ENCODE data around the gene MARCHF2.
A peak's percentile ranks its signal among the peaks of the same experiment; 100 is the strongest.
"Not testable (repeated sequence)": the region's sequence is repeated elsewhere in the genome, so short reads cannot be mapped to it uniquely, and the experiment has no call there.

Gene MARCHF2

DNA sequence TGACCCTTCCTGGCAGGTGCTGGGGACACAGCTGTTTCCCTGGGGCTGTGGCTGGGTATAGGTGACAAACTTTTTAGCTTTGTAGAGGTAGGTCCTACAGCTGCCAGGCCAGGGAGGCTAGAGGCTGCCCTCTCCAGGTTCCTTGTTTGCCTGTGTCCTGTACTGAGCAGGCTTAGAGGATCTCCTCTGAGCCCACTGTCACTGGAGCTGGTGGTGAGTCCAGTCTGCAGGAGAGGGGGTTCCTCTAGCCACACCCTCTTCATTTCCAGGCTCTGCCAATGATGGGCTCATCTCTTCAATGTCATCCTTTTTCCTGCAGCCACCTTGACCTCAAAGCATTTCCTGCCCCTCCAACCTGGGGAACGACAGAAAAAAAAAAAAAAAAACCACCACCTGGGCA is 35.5 kb upstream of the MARCHF2 start:
- TF ChIP-seq MYC (IDR thresholded peaks at IDR 0.05; ENCODE audit: low read depth, low read length) = no peak
- TF ChIP-seq, protein P1, sequence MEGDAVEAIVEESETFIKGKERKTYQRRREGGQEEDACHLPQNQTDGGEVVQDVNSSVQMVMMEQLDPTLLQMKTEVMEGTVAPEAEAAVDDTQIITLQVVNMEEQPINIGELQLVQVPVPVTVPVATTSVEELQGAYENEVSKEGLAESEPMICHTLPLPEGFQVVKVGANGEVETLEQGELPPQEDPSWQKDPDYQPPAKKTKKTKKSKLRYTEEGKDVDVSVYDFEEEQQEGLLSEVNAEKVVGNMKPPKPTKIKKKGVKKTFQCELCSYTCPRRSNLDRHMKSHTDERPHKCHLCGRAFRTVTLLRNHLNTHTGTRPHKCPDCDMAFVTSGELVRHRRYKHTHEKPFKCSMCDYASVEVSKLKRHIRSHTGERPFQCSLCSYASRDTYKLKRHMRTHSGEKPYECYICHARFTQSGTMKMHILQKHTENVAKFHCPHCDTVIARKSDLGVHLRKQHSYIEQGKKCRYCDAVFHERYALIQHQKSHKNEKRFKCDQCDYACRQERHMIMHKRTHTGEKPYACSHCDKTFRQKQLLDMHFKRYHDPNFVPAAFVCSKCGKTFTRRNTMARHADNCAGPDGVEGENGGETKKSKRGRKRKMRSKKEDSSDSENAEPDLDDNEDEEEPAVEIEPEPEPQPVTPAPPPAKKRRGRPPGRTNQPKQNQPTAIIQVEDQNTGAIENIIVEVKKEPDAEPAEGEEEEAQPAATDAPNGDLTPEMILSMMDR (IDR thresholded peaks at IDR 0.05; ENCODE audit: low read depth, low read length) = no peak
- no peak for TF ChIP-seq POLR2A (IDR thresholded peaks at IDR 0.05; ENCODE audit: extremely low read depth, insufficient read length)
- TF ChIP-seq, protein P2, sequence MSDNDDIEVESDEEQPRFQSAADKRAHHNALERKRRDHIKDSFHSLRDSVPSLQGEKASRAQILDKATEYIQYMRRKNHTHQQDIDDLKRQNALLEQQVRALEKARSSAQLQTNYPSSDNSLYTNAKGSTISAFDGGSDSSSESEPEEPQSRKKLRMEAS (IDR thresholded peaks at IDR 0.05; ENCODE audit: low read depth, low read length) = no peak
- no peak for DNase-seq (ENCODE audit: low read depth)
- no peak overlapping the region for H3K4me3 ChIP-seq (ENCODE audit: low read depth, low read length)

DNA sequence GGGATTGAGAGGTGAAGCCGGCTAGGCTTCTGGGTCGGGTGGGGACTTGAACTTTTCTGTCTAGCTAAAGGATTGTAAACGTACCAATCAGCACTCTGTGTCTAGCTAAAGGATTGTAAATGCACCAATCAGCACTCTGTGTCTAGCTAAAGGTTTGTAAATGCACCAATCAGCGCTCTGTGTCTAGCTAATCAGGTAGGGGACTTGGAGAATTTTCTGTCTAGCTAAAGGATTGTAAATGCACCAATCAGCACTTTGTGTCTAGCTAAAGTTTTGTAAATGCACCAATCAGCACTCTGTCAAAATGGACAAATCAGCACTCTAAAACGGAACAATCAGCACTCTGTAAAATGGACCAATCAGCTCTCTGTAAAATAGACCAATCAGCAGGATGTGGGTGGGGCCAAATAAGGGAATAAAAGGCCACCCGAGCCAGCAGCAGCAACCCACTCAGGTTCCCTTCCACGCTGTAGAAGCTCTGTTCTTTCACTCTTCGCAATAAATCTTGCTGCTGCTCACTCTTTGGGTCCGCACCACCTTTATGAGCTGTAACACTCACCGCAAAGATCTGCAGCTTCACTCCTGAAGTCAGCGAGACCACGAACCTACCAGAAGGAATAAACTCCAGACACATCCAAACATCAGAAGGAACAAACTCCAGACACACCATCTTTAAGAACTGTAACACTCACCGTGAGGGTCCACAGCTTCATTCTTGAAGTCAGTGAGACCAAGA is 33.8 kb upstream of the MARCHF2 start:
- not testable (repeated sequence) for H3K4me3 ChIP-seq (ENCODE audit: low read depth, low read length); DNase-seq (ENCODE audit: low read depth)

DNA sequence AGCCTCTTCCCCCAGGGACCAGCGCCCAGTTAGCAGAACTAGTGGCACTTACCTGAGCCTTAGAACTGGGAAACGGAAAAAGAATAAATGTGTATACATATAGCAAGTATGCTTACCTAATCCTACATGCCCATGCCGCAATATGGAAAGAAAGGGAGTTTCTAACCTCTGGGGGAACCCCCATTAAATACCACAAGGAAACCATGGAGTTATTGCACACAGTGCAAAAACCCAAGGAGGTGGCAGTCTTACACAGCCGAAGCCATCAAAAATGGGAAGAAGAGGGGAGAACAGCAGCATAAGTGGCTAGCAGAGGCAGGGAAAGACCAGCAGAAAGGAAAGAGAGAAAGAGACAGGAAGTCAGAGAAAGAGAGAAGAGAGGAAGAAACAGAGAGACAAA is 28.5 kb upstream of the MARCHF2 start:
- DNase-seq (ENCODE audit: low read depth) = peak; percentile 11
- H3K4me3 ChIP-seq (ENCODE audit: low read depth, low read length) = not testable (repeated sequence)

DNA sequence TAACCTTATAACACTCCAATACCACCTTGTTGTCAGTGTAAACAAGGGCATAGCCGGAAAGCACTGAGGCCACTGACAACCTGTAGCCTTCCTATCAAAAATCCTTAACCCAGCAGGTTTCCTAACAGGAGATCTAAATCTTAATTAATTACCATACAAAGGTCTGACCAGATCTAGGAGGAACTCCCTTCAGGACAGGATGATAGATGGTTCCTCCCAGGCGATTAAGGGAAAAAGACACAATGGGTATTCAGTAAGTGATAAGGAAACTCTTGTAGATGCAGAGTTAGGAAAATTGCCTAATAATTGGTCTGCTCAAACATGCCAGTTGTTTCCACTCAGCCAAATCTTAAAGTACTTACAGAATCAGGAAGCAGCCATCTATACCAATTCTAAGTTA is 28.0 kb upstream of the MARCHF2 start:
- H3K4me3 ChIP-seq (ENCODE audit: low read depth, low read length) = not testable (repeated sequence)
- peak; percentile 7 for DNase-seq (ENCODE audit: low read depth)

DNA sequence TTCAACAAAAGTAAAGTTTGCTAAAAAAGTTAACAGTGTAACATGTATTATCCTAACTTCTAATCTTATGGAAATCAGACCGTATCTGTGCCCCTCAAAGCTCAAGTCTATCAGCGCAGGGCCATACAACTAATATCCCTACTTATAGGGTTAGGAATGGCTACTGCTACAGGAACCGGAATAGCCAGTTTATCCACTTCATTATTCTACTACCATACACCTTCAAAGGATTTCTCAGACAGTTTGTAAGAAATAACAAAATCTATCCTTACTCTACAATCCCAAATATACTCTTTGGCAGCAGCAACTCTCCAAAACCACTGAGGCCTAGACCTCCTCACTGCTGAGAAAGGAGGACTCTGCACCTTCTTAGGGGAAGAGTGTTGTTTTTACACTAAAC is 27.5 kb upstream of the MARCHF2 start:
- H3K4me3 ChIP-seq (ENCODE audit: low read depth, low read length); DNase-seq (ENCODE audit: low read depth): not testable (repeated sequence)

DNA sequence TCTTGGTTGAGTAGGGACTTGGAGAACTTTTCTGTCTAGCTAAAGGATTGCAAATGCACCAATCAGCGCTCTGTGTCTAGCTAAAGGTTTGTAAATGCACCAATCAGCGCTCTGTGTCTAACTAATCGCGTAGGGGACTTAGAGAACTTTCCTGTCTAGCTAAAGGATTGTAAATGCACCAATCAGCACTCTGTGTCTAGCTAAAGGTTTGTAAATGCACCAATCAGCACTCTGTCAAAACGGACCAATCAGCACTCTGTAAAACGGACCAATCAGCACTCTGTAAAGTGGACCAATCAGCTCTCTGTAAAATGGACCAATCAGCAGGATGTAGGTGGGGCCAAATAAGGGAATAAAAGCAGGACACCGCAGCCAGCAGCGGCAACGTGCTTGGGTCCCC is 26.7 kb upstream of the MARCHF2 start:
- H3K4me3 ChIP-seq (ENCODE audit: low read depth, low read length) = not testable (repeated sequence)
- peak; percentile 3 for DNase-seq (ENCODE audit: low read depth)

DNA sequence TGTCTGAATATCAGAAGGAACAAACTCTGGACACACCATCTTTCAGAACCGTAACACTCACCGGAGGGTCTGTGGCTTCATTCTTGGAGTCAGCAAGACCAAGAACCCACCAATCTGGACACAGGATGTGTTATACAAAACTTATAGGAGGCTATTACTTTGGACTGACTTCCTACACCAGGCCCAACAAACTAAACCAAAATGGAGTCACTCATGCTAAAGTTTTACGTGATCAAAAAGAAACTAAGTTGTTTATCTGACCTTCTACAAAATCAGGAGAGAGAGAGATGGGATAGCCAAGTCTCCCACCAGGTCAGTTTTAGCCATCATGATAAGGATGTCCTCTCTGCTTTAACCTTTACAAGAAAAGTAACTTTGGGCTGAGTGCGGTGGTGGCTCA is 26.1 kb upstream of the MARCHF2 start:
- peak; percentile 7 for DNase-seq (ENCODE audit: low read depth)
- TF ChIP-seq, protein P2 (IDR thresholded peaks at IDR 0.05; ENCODE audit: low read depth, low read length) = no peak
- TF ChIP-seq, protein P1 (IDR thresholded peaks at IDR 0.05; ENCODE audit: low read depth, low read length) = no peak
- no peak for TF ChIP-seq POLR2A (IDR thresholded peaks at IDR 0.05; ENCODE audit: extremely low read depth, insufficient read length)
- TF ChIP-seq MYC (IDR thresholded peaks at IDR 0.05; ENCODE audit: low read depth, low read length) = no peak

DNA sequence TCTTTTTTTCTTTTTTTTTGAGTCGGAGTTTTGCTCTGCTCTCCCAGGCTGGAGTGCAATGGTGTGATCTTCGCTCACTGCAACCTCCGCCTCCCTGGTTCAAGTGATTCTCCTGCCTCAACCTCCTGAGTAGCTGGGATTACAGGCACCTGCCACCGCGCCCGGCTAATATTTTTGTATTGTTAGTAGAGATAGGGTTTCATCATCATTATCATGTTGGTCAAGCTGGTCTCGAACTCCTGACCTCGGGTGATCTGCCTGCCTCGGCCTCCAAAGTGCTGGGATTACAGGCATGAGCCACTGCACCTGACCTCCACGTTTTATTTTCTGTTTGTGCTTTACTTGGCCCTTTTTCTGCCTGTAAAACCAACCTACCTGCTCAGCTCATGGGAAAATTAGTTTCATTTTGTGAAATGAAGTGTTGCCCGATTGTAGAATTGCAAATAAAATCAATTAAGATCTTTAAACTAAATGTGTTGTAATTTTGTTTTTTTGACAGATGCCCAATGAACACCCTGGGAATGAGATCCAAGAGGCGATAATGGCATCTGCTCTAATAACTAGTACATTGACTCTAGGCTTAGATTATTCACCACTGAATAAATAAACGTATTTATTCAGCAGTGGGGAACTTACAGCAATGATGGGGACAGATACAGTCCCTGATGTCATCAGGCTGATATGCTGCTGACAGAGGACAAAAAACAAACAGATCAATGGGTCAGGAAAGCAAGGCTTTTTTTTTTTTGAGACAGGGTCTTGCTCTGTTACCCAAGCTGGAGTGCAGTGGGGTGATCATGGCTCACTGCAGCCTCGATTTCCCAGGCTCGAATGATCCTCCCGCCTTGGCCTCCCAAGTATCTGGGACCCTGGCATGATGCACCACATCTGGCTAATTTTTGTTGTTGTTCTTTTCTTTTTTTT is 25.2 kb upstream of the MARCHF2 start:
- peak; percentile 15 for DNase-seq (ENCODE audit: low read depth)
- no peak overlapping the region for H3K4me3 ChIP-seq (ENCODE audit: low read depth, low read length)
- TF ChIP-seq MYC (IDR thresholded peaks at IDR 0.05; ENCODE audit: low read depth, low read length) = no peak
- TF ChIP-seq, protein P2 (IDR thresholded peaks at IDR 0.05; ENCODE audit: low read depth, low read length) = no peak

More for the DNA sequence above, 26.1 kb upstream of the MARCHF2 start:
- no peak overlapping the region for H3K4me3 ChIP-seq (ENCODE audit: low read depth, low read length)

DNA sequence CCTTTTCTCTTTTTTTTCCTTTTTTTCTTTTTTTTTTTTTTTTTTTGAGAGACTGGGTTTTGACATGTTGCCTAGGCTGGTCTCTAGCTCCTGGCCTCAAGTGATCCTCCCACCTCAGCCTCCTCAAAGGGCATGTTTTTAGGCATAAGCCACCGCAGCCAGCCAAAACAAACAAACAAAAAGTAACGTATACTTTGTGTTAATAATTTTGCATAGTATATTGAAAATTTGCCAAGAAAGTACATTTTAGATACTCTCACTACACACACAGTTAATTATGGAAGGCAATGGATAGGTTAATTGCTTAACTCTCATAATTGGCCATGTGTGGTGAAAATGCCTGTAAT is 24.5 kb upstream of the MARCHF2 start:
- TF ChIP-seq, protein P2 (IDR thresholded peaks at IDR 0.05; ENCODE audit: low read depth, low read length) = no peak
- TF ChIP-seq, protein P1 (IDR thresholded peaks at IDR 0.05; ENCODE audit: low read depth, low read length) = no peak
- TF ChIP-seq MYC (IDR thresholded peaks at IDR 0.05; ENCODE audit: low read depth, low read length) (no peak), POLR2A (IDR thresholded peaks at IDR 0.05; ENCODE audit: extremely low read depth, insufficient read length) (no peak)
- H3K4me3 ChIP-seq (ENCODE audit: low read depth, low read length) = no peak overlapping the region
- DNase-seq (ENCODE audit: low read depth) = peak; percentile 7

Data from NB4 (cell line).